Fibroblast of villous mesenchyme (primary cell): ENCODE data around the gene PRTG. TPM values are rescaled to one million over a fixed set of nuclear protein-coding genes. Genes with fewer than 3 reads are reported as not detected.

Experiments
- DNase-seq: peaks from one replicate; pipeline ENCODE4 v3.0.0-alpha.2; 2010; ENCODE audit warnings: low read depth
- H3K4me3 ChIP-seq: 2 replicates; pipeline ENCODE4 v1.5.1; 2011; ENCODE audit warnings: low read depth, mild to moderate bottlenecking, low read length
- total RNA-seq: library from RNA; depleted of rRNA; stranded (reverse); fragments of >200 nt; gene quantifications from 2 replicates; pipeline ENCODE4 v1.2.3, GENCODE V29; 2012
- TF ChIP-seq, protein P1 (sequence below): IDR thresholded peaks from 2 replicates; pipeline ENCODE4 v1.5.1; 2012; ENCODE audit warnings: low read depth, mild to moderate bottlenecking, low read length; ENCODE audit not compliant: insufficient read depth

PRTG gene
- total RNA-seq, 1 donor, result 6.9 TPM

DNA sequence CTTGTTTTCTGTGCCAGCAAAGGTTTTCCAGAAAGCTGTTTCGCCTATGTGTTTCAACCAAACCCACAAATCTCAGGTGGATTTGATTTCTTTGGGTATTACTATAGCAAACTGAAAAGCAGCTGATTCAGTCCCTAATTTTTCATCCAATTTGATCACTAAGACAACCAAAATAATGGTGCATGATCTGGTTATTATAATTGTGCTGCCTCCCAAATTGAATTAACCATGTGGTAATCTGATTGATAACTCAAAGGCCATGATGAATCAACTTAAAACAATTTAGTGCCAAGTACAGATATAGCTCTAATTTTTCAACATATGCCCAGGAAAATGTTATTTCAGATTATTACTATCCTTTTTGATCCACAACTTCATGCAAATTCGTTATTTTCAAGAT is 30.6 kb downstream of the PRTG start:
- no peak overlapping the region for H3K4me3 ChIP-seq
- TF ChIP-seq, protein P1, sequence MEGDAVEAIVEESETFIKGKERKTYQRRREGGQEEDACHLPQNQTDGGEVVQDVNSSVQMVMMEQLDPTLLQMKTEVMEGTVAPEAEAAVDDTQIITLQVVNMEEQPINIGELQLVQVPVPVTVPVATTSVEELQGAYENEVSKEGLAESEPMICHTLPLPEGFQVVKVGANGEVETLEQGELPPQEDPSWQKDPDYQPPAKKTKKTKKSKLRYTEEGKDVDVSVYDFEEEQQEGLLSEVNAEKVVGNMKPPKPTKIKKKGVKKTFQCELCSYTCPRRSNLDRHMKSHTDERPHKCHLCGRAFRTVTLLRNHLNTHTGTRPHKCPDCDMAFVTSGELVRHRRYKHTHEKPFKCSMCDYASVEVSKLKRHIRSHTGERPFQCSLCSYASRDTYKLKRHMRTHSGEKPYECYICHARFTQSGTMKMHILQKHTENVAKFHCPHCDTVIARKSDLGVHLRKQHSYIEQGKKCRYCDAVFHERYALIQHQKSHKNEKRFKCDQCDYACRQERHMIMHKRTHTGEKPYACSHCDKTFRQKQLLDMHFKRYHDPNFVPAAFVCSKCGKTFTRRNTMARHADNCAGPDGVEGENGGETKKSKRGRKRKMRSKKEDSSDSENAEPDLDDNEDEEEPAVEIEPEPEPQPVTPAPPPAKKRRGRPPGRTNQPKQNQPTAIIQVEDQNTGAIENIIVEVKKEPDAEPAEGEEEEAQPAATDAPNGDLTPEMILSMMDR, result no peak
- no peak for DNase-seq

DNA sequence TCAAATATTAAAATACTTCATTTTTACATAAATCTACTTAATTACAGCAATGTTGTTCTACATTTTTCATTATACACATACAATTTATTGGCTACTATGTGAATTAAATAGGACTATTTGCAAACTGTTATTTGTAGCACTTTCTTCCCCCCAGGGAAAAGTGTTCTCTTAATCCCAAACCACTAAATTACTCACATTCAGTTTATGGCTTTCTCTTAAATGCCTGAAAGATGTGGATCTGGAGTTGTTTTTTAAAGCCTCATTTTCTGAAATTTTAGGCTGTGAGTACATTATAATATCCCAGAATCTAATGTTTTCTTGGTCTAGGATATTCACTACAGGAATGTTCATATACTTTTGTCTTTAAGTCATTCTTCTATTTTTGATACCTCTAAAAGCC is 32.7 kb downstream of the PRTG start:
- TF ChIP-seq, protein P1, result no peak
- no peak for DNase-seq

DNA sequence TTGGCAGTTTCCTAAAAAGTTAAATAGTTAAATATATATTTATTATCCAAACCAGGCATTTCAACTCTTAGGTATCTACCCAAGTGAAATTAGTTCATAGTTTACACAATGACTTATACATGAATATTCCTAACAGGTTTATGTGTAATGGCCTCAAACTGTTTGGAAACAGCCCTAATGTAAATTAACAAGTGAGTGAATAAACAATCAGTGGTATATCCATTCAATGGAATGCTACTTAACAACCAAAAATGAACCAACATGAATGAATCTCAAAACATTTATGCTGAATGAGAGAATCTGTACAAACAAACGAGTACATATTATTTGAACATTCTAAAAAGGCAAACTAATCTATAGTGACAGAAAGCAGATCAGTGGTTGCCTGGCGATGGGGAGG is 33.5 kb downstream of the PRTG start:
- no peak for DNase-seq
- TF ChIP-seq, protein P1, result no peak
- no peak overlapping the region for H3K4me3 ChIP-seq

More for the DNA sequence above, 32.7 kb downstream of the PRTG start:
- H3K4me3 ChIP-seq, result no peak overlapping the region

DNA sequence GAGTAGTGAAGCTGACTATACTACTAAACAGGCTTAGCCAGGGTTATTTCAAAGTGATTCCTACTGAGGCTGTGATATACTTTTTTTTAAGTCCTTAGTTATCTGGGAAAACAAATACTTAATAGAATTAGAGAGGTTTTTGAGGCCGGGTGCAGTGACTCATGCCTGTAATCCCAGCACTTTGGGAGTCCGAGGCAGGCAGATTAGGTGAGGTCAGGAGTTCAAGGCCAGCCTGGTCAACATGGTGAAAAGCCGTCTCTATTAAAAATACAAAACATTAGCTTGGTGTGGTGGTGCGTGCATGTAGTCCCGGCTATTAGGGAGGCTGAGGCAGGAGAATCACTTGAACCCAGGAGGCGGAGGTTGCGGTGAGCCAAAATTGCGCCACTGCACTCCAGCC is 34.2 kb downstream of the PRTG start:
- H3K4me3 ChIP-seq, result no peak overlapping the region
- DNase-seq, result peak; percentile 34
- TF ChIP-seq, protein P1, result no peak

DNA sequence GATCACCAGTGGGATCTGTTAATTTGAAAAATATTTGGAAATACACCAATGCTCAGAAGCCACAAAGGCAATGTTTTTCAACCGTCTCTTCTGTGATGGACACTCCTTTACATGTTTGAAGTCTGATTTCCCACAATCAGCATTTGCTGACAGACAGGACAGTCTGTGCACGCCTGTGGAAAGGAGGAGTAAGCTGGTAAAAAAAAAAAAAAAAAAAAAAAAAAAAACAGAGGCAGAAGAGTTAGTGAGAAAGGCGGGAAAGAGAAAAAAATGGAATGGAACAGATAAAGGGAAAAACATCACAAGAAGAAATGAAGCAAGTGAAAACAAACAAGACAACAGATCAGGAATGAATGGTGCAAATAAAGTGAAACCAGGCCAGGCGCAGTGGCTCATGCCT is 35.0 kb downstream of the PRTG start:
- TF ChIP-seq, protein P1, result no peak
- H3K4me3 ChIP-seq, result no peak overlapping the region
- DNase-seq, result no peak

DNA sequence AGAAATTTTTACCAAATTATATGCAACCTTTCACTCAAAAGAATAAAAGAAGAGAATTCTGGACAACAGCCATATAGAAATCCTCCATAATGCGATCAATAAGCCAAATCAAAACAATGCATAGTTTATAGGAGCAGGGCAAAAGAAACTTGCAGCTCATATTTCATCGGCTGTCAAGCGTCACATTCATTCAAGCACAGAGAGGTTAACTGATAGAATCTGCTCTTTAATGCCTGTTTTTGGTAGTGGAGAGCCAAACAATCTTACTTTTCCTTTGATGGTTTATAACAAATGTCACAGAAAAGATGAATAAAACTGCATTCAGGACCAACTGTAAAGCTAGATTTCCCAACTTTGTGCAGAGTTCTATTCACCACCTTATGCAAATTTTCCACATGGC is 35.4 kb downstream of the PRTG start:
- TF ChIP-seq, protein P1, result no peak
- no peak for DNase-seq
- H3K4me3 ChIP-seq, result no peak overlapping the region

DNA sequence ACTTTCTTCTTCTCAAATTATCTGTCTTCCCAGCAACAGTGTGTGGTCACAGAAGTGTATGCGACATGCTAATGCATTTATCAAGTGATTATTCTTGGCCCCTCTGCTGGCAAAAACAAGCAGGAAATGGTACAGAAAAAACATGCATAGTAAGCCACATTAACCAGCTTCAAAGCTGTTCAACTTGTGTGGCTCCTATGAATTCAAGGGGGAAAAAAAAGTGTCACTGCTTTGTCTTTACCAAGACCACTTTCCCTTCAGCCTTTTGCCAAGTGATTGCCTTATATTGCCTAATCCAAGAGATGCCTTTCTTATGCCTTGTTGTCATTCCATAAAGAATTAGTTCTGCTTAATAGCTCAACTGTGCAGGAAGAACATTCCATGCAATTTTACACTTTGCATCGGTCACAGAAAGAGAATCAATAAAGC is 39.1 kb downstream of the PRTG start:
- no peak overlapping the region for H3K4me3 ChIP-seq
- DNase-seq, result peak; percentile 53
- TF ChIP-seq, protein P1, result no peak
